HG02798 (cell line): Measurements from ENCODE around the gene SLC6A20.

Experiments
- ATAC-seq: cut with Tn5 transposase; IDR thresholded peaks from one replicate; pipeline ENCODE4 v1.9.1; 2021; ENCODE audit warnings: mild to moderate bottlenecking; ENCODE audit not compliant: unreplicated experiment, poor library complexity

The SLC6A20 gene

GRCh38 chr3:45781271-45781670 lies 15.1 kb downstream of the SLC6A20 start:
- ATAC-seq = no peak

GRCh38 chr3:45779746-45780735 lies 16.3 kb downstream of the SLC6A20 start:
- no peak for ATAC-seq

- ATAC-seq = no peak
These were observed 17.6 kb downstream of the SLC6A20 start for GRCh38 chr3:45778761-45779201.

- no peak for ATAC-seq
These were observed 18.5 kb downstream of the SLC6A20 start for GRCh38 chr3:45777746-45778386.

GRCh38 chr3:45777111-45777745 lies 19.1 kb downstream of the SLC6A20 start:
- ATAC-seq = no peak

- ATAC-seq = no peak
These were observed 19.7 kb downstream of the SLC6A20 start for GRCh38 chr3:45776611-45777010.

- no peak for ATAC-seq
These were observed 20.1 kb downstream of the SLC6A20 start for GRCh38 chr3:45776301-45776595.

- no peak for ATAC-seq
These were observed 20.6 kb downstream of the SLC6A20 start for GRCh38 chr3:45775571-45776300.

GRCh38 chr3:45774581-45775521 lies 21.5 kb downstream of the SLC6A20 start:
- ATAC-seq = no peak

GRCh38 chr3:45773714-45774449 lies 22.5 kb downstream of the SLC6A20 start:
- ATAC-seq = no peak

GRCh38 chr3:45773072-45773471 lies 23.3 kb downstream of the SLC6A20 start:
- no peak for ATAC-seq

- ATAC-seq = no peak
These were observed 23.8 kb downstream of the SLC6A20 start for GRCh38 chr3:45772341-45773035.

- no peak for ATAC-seq
These were observed 24.5 kb downstream of the SLC6A20 start for GRCh38 chr3:45771831-45772230.

- ATAC-seq = no peak
These were observed 25.1 kb downstream of the SLC6A20 start for GRCh38 chr3:45771166-45771775.

- no peak for ATAC-seq
These were observed 30.4 kb downstream of the SLC6A20 start for GRCh38 chr3:45765958-45766357.

GRCh38 chr3:45765266-45765851 lies 31.0 kb downstream of the SLC6A20 start:
- no peak for ATAC-seq

GRCh38 chr3:45763303-45763675 lies 33.0 kb downstream of the SLC6A20 start:
- ATAC-seq = no peak
